Measurements from ENCODE around the gene ROBO2. TPM values are rescaled to one million over a fixed set of nuclear protein-coding genes. Genes with fewer than 3 reads are reported as not detected.

Gene ROBO2
- polyA plus RNA-seq, 1 of the 3 experiments (the other 2 are of a cell fraction): not detected

- H3K27ac ChIP-seq (ENCODE audit: low read depth in 2 of 2, low read length in 1 of 2): no peak overlapping the region
- no peaks in the 10 kb centered on the region for H3F3A ChIP-seq (replicated peaks; ENCODE audit: insufficient read depth)
- no peak overlapping the region for H3K4me2 ChIP-seq
- POLR2A ChIA-PET: no interaction called here
- no peak overlapping the region for H3K4me3 ChIP-seq (ENCODE audit: low read depth in 2 of 2, low read length in 1 of 2)
- H3K4me1 ChIP-seq (ENCODE audit: control insufficient read depth in 1 of 2, insufficient read depth in 2 of 2, low read depth in 1 of 2, low read length in 1 of 2): no peaks in the 10 kb centered on the region
- no peaks in the 10 kb centered on the region for H3K36me3 ChIP-seq (replicated peaks in 1 of 2; ENCODE audit: control insufficient read depth in 1 of 2, insufficient read depth in 2 of 2, low read length in 1 of 2)
- 17% methylated on average over 1 of the region's 1 CpG for WGBS (ENCODE audit: low lambda C conversion rate)
- TF ChIP-seq RXRA (IDR thresholded peaks at IDR 0.05; ENCODE audit: borderline replicate concordance, low read depth): no peak
- TF ChIP-seq, protein P1, sequence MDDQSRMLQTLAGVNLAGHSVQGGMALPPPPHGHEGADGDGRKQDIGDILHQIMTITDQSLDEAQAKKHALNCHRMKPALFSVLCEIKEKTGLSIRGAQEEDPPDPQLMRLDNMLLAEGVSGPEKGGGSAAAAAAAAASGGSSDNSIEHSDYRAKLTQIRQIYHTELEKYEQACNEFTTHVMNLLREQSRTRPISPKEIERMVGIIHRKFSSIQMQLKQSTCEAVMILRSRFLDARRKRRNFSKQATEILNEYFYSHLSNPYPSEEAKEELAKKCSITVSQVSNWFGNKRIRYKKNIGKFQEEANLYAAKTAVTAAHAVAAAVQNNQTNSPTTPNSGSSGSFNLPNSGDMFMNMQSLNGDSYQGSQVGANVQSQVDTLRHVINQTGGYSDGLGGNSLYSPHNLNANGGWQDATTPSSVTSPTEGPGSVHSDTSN (IDR thresholded peaks at IDR 0.05): no peak
- no peaks in the 10 kb centered on the region for H3K9me2 ChIP-seq
- no peaks in the 10 kb centered on the region for H3K27me3 ChIP-seq (ENCODE audit: insufficient read depth)
- no peak for DNase-seq
- H3K79me2 ChIP-seq (ENCODE audit: insufficient read depth): no peaks in the 10 kb centered on the region
- H3K9ac ChIP-seq: no peak overlapping the region
- H3K9me3 ChIP-seq: no peaks in the 10 kb centered on the region
- no peaks in the 10 kb centered on the region for H4K20me1 ChIP-seq (ENCODE audit: insufficient read depth)
- CTCF ChIA-PET: no interaction called here
- H2AFZ ChIP-seq (ENCODE audit: low read depth): no peak overlapping the region
Observed at GRCh38 chr3:77605865-77606264, 566.0 kb downstream of the ROBO2 start.

DNA sequence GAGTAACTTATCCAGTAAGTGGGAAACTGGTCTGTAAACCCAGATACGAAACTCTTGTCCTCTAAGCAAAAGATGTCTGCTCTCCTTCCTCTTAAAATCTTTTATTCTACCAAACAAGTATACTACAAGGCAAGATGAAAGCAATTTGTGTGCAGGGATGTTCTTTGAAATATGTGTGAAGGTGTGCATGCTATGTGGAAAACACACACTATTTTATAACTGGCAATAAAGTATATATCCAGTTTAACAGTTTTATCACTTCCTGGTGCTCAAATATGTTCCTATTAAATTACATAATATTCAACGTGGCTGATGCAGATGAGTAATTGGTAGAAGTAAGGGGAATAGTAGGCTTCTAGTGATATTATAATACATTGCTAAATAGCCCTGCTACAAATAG, 566.5 kb downstream of the ROBO2 start:
- H3K9me3 ChIP-seq: no peaks in the 10 kb centered on the region
- H3K4me3 ChIP-seq (ENCODE audit: low read depth in 2 of 2, low read length in 1 of 2): no peak overlapping the region
- H3K4me2 ChIP-seq: no peak overlapping the region
- ChIA-PET CTCF (no interaction called here), POLR2A (no interaction called here)
- H3K27me3 ChIP-seq (ENCODE audit: insufficient read depth): no peaks in the 10 kb centered on the region
- no peaks in the 10 kb centered on the region for H4K20me1 ChIP-seq (ENCODE audit: insufficient read depth)
- H3K27ac ChIP-seq (ENCODE audit: low read depth in 2 of 2, low read length in 1 of 2): no peak overlapping the region
- DNase-seq: no peak
- H3F3A ChIP-seq (replicated peaks; ENCODE audit: insufficient read depth): no peaks in the 10 kb centered on the region
- H3K9me2 ChIP-seq: no peaks in the 10 kb centered on the region
- no peak overlapping the region for H3K9ac ChIP-seq
- no peaks in the 10 kb centered on the region for H3K36me3 ChIP-seq (replicated peaks in 1 of 2; ENCODE audit: control insufficient read depth in 1 of 2, insufficient read depth in 2 of 2, low read length in 1 of 2)
- no peak overlapping the region for H2AFZ ChIP-seq (ENCODE audit: low read depth)
- TF ChIP-seq SIN3A (IDR thresholded peaks at IDR 0.05; ENCODE audit: borderline replicate concordance, low read depth, low read length) (no peak), RCOR1 (IDR thresholded peaks at IDR 0.05; ENCODE audit: low read length) (no peak), CHD2 (IDR thresholded peaks at IDR 0.05; ENCODE audit: low read length, partially characterized antibody) (no peak), USF1 (IDR thresholded peaks at IDR 0.05; ENCODE audit: borderline replicate concordance, low read depth) (no peak), TAF1 (IDR thresholded peaks at IDR 0.05; ENCODE audit: borderline replicate concordance, low read depth, low read length) (no peak), GATA2 (CRISPR knock-in tag; IDR thresholded peaks at IDR 0.05) (no peak), USF2 (IDR thresholded peaks at IDR 0.05; ENCODE audit: borderline replicate concordance, low read depth, low read length) (no peak), NFIC (IDR thresholded peaks at IDR 0.05; ENCODE audit: borderline replicate concordance) (no peak), YY1 (IDR thresholded peaks at IDR 0.05; ENCODE audit: low read depth) (no peak), RXRA (IDR thresholded peaks at IDR 0.05; ENCODE audit: borderline replicate concordance, low read depth) (no peak), MEF2A (IDR thresholded peaks at IDR 0.05; ENCODE audit: borderline replicate concordance, low read depth) (no peak), ZBTB33 (IDR thresholded peaks at IDR 0.05; ENCODE audit: borderline replicate concordance, low read depth) (no peak), RAD21 (IDR thresholded peaks at IDR 0.05; ENCODE audit: low read length) (no peak), IRF3 (IDR thresholded peaks at IDR 0.05; ENCODE audit: low read depth, low read length) (no peak)
- TF ChIP-seq, protein P1 (IDR thresholded peaks at IDR 0.05): no peak
- H3K4me1 ChIP-seq (ENCODE audit: control insufficient read depth in 1 of 2, insufficient read depth in 2 of 2, low read depth in 1 of 2, low read length in 1 of 2): no peaks in the 10 kb centered on the region
- H3K79me2 ChIP-seq (ENCODE audit: insufficient read depth): no peaks in the 10 kb centered on the region
- whole genome bisulfite sequencing (ENCODE audit: low lambda C conversion rate): 19% methylated on average over 2 of the region's 2 CpGs

Data from SK-N-SH (cell line).